ENCODE measurements around the gene KMT5C.

The KMT5C gene

DNA sequence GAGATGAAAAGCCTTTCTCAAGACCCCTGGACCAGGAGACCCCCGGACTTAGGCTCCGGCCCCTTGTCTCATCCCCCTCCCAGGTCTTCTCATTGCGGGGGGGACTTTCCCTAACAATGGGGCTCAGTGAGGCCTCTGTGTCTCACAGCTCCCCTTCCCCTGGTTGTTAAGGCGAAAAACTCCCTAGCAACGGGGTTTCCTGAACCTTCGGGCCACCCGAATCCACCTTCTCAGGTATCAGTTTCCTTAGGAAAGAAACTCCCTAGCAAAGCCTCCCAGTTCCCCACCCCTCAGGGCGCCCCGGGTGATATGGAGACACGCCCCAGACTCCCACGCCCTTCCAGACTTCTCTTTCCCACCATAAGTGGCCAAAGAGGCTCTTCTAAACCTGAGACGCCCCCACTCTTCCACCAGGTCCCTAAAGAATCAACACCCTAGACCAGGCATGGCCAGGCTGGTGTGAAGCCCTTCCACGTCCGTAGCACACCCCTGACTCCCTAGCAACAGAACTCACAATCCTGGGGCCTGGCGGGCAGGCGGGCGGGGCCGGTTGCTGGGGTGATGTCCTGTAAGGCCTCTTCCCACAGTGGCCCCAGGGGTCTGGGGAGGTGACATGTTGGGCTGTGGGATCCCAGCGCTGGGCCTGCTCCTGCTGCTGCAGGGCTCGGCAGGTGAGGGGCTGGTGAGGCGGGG is 36.7 kb downstream of the KMT5C start, which contains the start of gene TMEM190:
TSS of gene TMEM190 (plus strand) at position 586 of the 693 bp plus-strand sequence. CDS start at position 614, 28 bp downstream.
- peaks cover 0 to 2% of the 10 kb centered on the region in 2 donors for H3K36me3 ChIP-seq (ENCODE audit: control insufficient read depth in 2 of 2, insufficient read depth in 2 of 2, low read length in 2 of 2)
- H3K9me3 ChIP-seq (ENCODE audit: control insufficient read depth in 2 of 2, low read length in 2 of 2) = no peaks in the 10 kb centered on the region
- H3K27ac ChIP-seq (ENCODE audit: low read depth in 2 of 2, low read length in 2 of 2) = no peak within 1 kb of the TSS
- no peak within 1 kb of the TSS for H3K9ac ChIP-seq (ENCODE audit: low read depth in 1 of 2, low read length in 2 of 2)
- H3K4me3 ChIP-seq (ENCODE audit: low read length in 2 of 2) = no peak within 1 kb of the TSS
- peaks cover 9 to 10% of the 10 kb centered on the region in 2 donors for H3K27me3 ChIP-seq (ENCODE audit: control insufficient read depth in 2 of 2, insufficient read depth in 2 of 2, low read length in 2 of 2)
- H3K4me1 ChIP-seq (ENCODE audit: control insufficient read depth in 2 of 2, insufficient read depth in 2 of 2, low read length in 2 of 2) = no peaks in the 10 kb centered on the region

- Histone ChIP-seq H3K9ac (ENCODE audit: low read depth in 1 of 2, low read length in 2 of 2) (no peak overlapping the region), H3K4me3 (ENCODE audit: low read length in 2 of 2) (no peak overlapping the region), H3K27me3 (ENCODE audit: control insufficient read depth in 2 of 2, insufficient read depth in 2 of 2, low read length in 2 of 2) (peaks cover 1 to 2% of the 10 kb centered on the region in 2 donors), H3K4me1 (ENCODE audit: control insufficient read depth in 2 of 2, insufficient read depth in 2 of 2, low read length in 2 of 2) (no peaks in the 10 kb centered on the region), H3K27ac (ENCODE audit: low read depth in 2 of 2, low read length in 2 of 2) (no peak overlapping the region), H3K9me3 (ENCODE audit: control insufficient read depth in 2 of 2, low read length in 2 of 2) (no peaks in the 10 kb centered on the region), H3K36me3 (ENCODE audit: control insufficient read depth in 2 of 2, insufficient read depth in 2 of 2, low read length in 2 of 2) (peaks cover 0 to 2% of the 10 kb centered on the region in 2 donors)
Measured at GRCh38 chr19:55377356-55378131, 37.9 kb downstream of the KMT5C start.

DNA sequence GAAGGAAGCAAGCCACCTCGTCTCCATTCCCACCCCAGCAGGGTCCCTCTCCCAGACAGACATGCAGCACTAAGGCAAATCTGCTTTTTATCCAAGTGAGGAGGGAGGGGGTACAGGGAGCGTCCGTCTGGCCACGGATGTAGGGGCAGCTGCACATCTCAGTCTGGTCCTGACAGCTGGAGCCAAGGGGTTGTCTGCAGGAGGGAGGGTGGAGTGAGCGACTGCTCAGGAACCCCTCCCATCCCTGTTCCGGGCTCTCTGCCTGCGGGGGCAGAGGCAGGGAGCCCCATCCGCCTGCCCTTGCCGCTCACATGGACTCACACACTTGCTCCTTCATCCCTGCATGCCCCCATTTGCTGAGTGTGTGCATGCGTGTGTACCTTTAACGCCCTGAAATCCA is 39.5 kb downstream of the KMT5C start:
- Histone ChIP-seq H3K27ac (ENCODE audit: low read depth in 2 of 2, low read length in 2 of 2) (no peak overlapping the region), H3K9ac (ENCODE audit: low read depth in 1 of 2, low read length in 2 of 2) (no peak overlapping the region), H3K36me3 (ENCODE audit: control insufficient read depth in 2 of 2, insufficient read depth in 2 of 2, low read length in 2 of 2) (peaks cover 0 to 2% of the 10 kb centered on the region in 2 donors), H3K9me3 (ENCODE audit: control insufficient read depth in 2 of 2, low read length in 2 of 2) (no peaks in the 10 kb centered on the region), H3K4me1 (ENCODE audit: control insufficient read depth in 2 of 2, insufficient read depth in 2 of 2, low read length in 2 of 2) (peaks cover 8 to 9% of the 10 kb centered on the region in 2 donors), H3K4me3 (ENCODE audit: low read length in 2 of 2) (no peak overlapping the region), H3K27me3 (ENCODE audit: control insufficient read depth in 2 of 2, insufficient read depth in 2 of 2, low read length in 2 of 2) (no peaks in the 10 kb centered on the region)

DNA sequence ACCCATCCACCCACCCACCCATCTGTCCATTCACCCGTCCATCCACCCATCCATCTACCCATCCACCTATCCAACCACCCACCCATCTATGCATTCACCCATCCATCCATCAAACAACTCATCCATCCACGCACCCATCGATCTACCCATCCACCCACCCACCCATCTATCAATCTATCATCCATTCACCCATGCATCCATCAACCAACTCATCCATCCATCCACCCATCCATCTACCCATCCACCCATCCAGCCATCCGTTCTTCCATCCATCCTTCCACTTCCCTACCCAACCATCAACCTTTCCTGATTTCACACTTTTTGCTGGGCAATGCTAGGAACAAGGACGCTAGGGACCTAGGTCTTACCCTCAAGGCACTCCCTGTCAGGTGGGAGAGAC is 42.3 kb downstream of the KMT5C start:
- peaks cover 25 to 27% of the 10 kb centered on the region in 2 donors for H3K4me1 ChIP-seq (ENCODE audit: control insufficient read depth in 2 of 2, insufficient read depth in 2 of 2, low read length in 2 of 2)
- no peaks in the 10 kb centered on the region for H3K27me3 ChIP-seq (ENCODE audit: control insufficient read depth in 2 of 2, insufficient read depth in 2 of 2, low read length in 2 of 2)
- no peak overlapping the region for H3K4me3 ChIP-seq (ENCODE audit: low read length in 2 of 2)
- no peak overlapping the region for H3K27ac ChIP-seq (ENCODE audit: low read depth in 2 of 2, low read length in 2 of 2)
- no peak overlapping the region for H3K9ac ChIP-seq (ENCODE audit: low read depth in 1 of 2, low read length in 2 of 2)
- H3K36me3 ChIP-seq (ENCODE audit: control insufficient read depth in 2 of 2, insufficient read depth in 2 of 2, low read length in 2 of 2) = peaks cover 2 to 4% of the 10 kb centered on the region in 2 donors
- H3K9me3 ChIP-seq (ENCODE audit: control insufficient read depth in 2 of 2, low read length in 2 of 2) = no peaks in the 10 kb centered on the region

DNA sequence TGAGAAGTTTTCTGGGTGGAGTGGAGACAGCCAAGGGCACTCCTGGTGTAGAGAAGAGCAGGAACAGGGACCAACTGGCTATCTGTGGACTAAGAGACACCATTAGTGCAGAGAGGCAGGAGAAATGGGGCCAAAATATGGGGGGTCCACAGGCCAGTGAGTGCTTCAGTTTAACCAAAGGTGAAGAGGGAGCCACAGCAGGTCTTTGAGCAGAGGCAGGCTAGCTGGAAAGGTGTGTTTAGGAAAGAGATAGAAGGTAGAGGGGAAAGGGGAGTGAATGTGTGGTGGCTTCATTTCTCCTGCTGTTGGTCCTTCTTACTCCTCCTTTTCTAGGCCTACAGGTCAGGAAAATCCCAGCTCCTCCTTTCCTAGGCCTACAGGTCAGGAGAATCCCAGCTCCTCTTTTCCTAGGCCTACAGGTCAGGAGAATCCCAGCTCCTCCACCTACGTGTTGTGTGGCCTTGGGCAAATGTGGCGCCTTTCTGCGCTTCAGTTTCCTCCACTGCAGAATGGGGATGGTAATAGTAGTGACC is 42.9 kb downstream of the KMT5C start:
- H3K27ac ChIP-seq (ENCODE audit: low read depth in 2 of 2, low read length in 2 of 2) = no peak overlapping the region
- H3K9me3 ChIP-seq (ENCODE audit: control insufficient read depth in 2 of 2, low read length in 2 of 2) = no peaks in the 10 kb centered on the region
- no peak overlapping the region for H3K9ac ChIP-seq (ENCODE audit: low read depth in 1 of 2, low read length in 2 of 2)
- H3K27me3 ChIP-seq (ENCODE audit: control insufficient read depth in 2 of 2, insufficient read depth in 2 of 2, low read length in 2 of 2) = no peaks in the 10 kb centered on the region
- H3K36me3 ChIP-seq (ENCODE audit: control insufficient read depth in 2 of 2, insufficient read depth in 2 of 2, low read length in 2 of 2) = peaks cover 7 to 10% of the 10 kb centered on the region in 2 donors
- peaks cover 31 to 33% of the 10 kb centered on the region in 2 donors for H3K4me1 ChIP-seq (ENCODE audit: control insufficient read depth in 2 of 2, insufficient read depth in 2 of 2, low read length in 2 of 2)
- peak overlapping the region in 1 of 2 donors; percentile 67 for H3K4me3 ChIP-seq (ENCODE audit: low read length in 2 of 2)

- H3K27ac ChIP-seq (ENCODE audit: low read depth in 2 of 2, low read length in 2 of 2) = peak overlapping the region; percentile 95 to 96
Measured at GRCh38 chr19:55383279-55384130, 43.8 kb downstream of the KMT5C start.

DNA sequence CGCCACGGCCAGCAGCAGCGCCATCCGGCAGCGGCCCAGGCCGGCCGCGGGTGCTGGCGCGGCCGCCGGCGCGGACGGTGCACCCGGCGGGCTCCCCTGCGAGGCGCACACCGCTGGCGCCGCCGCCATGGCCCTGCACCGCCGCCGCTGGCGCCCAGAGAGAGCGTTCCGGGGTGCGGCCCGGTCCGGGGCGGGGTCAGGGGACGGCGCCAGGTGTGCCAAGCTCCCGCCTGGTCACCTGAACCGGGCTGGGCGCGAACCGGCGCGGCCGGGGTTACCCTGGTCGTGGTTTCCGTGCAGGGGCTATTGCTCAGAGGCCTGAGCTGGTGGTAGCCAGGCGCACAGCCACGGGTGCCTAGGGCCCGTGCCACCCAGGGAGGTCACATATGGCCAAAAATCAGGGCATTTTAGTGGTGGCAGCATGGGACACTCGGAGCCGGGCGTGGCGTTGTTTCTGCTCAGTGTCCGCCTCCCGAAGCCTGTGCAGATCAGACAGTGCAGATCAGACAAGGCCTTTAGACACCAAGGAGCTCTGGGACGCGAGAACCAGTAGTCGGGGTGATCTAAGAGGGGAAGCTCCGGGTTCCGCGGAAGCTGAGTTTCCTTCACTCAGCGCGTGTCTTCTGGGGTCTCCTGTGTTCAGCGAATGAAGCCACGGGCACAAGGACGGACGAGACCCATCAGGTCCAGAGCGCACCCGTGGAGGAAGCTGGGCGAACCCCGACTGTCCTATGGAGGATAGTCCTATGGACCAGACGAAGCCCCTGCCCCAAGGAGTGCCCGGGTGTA is 44.6 kb downstream of the KMT5C start, which contains the start of gene TMEM238:
TSS of gene TMEM238 (minus strand) at position 162 of the 789 bp plus-strand sequence. CDS start at position 129, 33 bp downstream.
- H3K36me3 ChIP-seq (ENCODE audit: control insufficient read depth in 2 of 2, insufficient read depth in 2 of 2, low read length in 2 of 2) = peaks cover 23 to 24% of the 10 kb centered on the region in 2 donors
- no peaks in the 10 kb centered on the region for H3K9me3 ChIP-seq (ENCODE audit: control insufficient read depth in 2 of 2, low read length in 2 of 2)
- no peaks in the 10 kb centered on the region for H3K27me3 ChIP-seq (ENCODE audit: control insufficient read depth in 2 of 2, insufficient read depth in 2 of 2, low read length in 2 of 2)
- H3K27ac ChIP-seq (ENCODE audit: low read depth in 2 of 2, low read length in 2 of 2) = peak within 1 kb of the TSS; percentile 95 to 96
- H3K4me1 ChIP-seq (ENCODE audit: control insufficient read depth in 2 of 2, insufficient read depth in 2 of 2, low read length in 2 of 2) = peaks cover 42 to 44% of the 10 kb centered on the region in 2 donors
- peak within 1 kb of the TSS; percentile 96 to 97 for H3K9ac ChIP-seq (ENCODE audit: low read depth in 1 of 2, low read length in 2 of 2)
- peak within 1 kb of the TSS; percentile 99 for H3K4me3 ChIP-seq (ENCODE audit: low read length in 2 of 2)

More at GRCh38 chr19:55383279-55384130, 43.8 kb downstream of the KMT5C start:
- Histone ChIP-seq H3K4me3 (ENCODE audit: low read length in 2 of 2) (peak overlapping the region; percentile 99), H3K27me3 (ENCODE audit: control insufficient read depth in 2 of 2, insufficient read depth in 2 of 2, low read length in 2 of 2) (no peaks in the 10 kb centered on the region), H3K36me3 (ENCODE audit: control insufficient read depth in 2 of 2, insufficient read depth in 2 of 2, low read length in 2 of 2) (peaks cover 16 to 19% of the 10 kb centered on the region in 2 donors), H3K9ac (ENCODE audit: low read depth in 1 of 2, low read length in 2 of 2) (peak overlapping the region; percentile 60 to 97), H3K4me1 (ENCODE audit: control insufficient read depth in 2 of 2, insufficient read depth in 2 of 2, low read length in 2 of 2) (peaks cover 40 to 42% of the 10 kb centered on the region in 2 donors), H3K9me3 (ENCODE audit: control insufficient read depth in 2 of 2, low read length in 2 of 2) (no peaks in the 10 kb centered on the region)

DNA sequence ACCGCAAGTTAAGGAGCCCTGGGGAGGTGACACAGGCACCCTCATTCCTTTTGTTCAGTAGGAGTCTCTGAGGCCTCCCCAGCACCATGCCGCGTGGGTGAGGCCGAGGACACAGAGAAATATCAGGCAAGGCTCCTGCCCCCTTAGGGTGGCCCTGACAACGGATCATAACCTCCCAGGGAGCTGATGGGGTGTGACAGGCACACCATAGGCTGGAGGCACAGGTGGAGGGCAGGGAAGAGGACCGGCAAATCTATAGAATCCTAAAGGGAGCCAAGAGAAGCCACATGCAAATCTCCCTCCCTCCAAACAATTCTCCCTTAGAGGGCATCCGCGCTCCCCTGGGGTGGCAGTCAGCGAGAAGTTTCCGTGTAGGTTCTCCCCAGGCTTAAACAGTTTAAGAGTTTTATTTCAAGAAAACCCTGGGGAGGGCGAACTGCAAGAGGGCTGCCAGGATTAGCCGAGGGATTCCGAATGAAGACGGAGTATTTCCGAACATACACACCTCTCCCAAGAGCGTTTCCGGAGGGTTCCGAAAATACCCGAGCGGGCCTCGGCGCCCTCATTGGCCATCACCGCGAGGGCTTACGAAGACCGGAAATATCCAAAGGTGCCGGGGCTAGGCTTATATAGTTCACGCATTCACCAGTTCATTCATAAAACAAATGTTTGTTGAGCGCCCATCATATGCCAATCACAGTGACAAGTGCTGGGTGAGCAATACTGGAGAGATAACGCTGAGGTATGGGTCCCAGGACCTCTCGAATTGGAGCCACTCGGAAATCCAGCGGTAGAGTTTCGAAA is 45.4 kb downstream of the KMT5C start:
- Histone ChIP-seq H3K9ac (ENCODE audit: low read depth in 1 of 2, low read length in 2 of 2) (peak overlapping the region; percentile 96 to 97), H3K9me3 (ENCODE audit: control insufficient read depth in 2 of 2, low read length in 2 of 2) (no peaks in the 10 kb centered on the region), H3K4me3 (ENCODE audit: low read length in 2 of 2) (peak overlapping the region; percentile 99), H3K36me3 (ENCODE audit: control insufficient read depth in 2 of 2, insufficient read depth in 2 of 2, low read length in 2 of 2) (peaks cover 26 to 31% of the 10 kb centered on the region in 2 donors), H3K27me3 (ENCODE audit: control insufficient read depth in 2 of 2, insufficient read depth in 2 of 2, low read length in 2 of 2) (no peaks in the 10 kb centered on the region), H3K27ac (ENCODE audit: low read depth in 2 of 2, low read length in 2 of 2) (peak overlapping the region; percentile 95 to 96), H3K4me1 (ENCODE audit: control insufficient read depth in 2 of 2, insufficient read depth in 2 of 2, low read length in 2 of 2) (peaks cover 42 to 44% of the 10 kb centered on the region in 2 donors)

Measured in mucosa of rectum (tissue), 2 donors.